Measurements from ENCODE around the gene FAH. TPM values are rescaled to one million over a fixed set of nuclear protein-coding genes. Genes with fewer than 3 reads are reported as not detected.

Gene FAH
- total and polyA plus RNA-seq, 2 experiments from 2014 or later: 16.3 to 20.3 TPM

- no peak overlapping the region; the same call in 1 of the 2 replicates for H3K27ac Mint-ChIP-seq
- DNase-seq (ENCODE audit: low spot score): no peak
- H3K27ac ChIP-seq (ENCODE audit: low read depth): no peak overlapping the region
Measured at GRCh38 chr15:80159301-80159700, 6.5 kb downstream of the FAH start.

More at GRCh38 chr15:80159301-80159700, 6.5 kb downstream of the FAH start:
- H3K4me1 Mint-ChIP-seq: peaks cover 11% of the 10 kb centered on the region
- H3K9me2 ChIP-seq (ENCODE audit: insufficient read depth): no peaks in the 10 kb centered on the region
- H3F3A ChIP-seq (replicated peaks; ENCODE audit: low read depth): no peaks in the 10 kb centered on the region
- H3K9me3 Mint-ChIP-seq: no peaks in the 10 kb centered on the region; the same call in 2 of the 3 replicates
- H3K27me3 ChIP-seq (ENCODE audit: insufficient read depth): no peaks in the 10 kb centered on the region
- H3K27me3 Mint-ChIP-seq (ENCODE audit: insufficient read depth, low read depth, poor library complexity): peaks cover 12% of the 10 kb centered on the region
- no peaks in the 10 kb centered on the region; the same call in 1 of the 2 replicates for H4K20me1 ChIP-seq (replicated peaks; ENCODE audit: insufficient read depth)
- TF ChIP-seq EZH2phosphoT487 (IDR thresholded peaks at IDR 0.05; ENCODE audit: unreplicated experiment): no peak
- no peak for TF ChIP-seq JUNB (IDR thresholded peaks at IDR 0.05; ENCODE audit: unreplicated experiment)
- TF ChIP-seq CTCF (conservative IDR thresholded peaks at IDR 0.05; ENCODE audit: low read depth in 2 of 2): no peak
- TF ChIP-seq STAT1 (IDR thresholded peaks at IDR 0.05; ENCODE audit: unreplicated experiment): no peak
- no peak for TF ChIP-seq NANOG (IDR thresholded peaks at IDR 0.05; ENCODE audit: borderline replicate concordance)
- no peak for TF ChIP-seq POLR2AphosphoS5 (IDR thresholded peaks at IDR 0.05; ENCODE audit: low read depth)
- no peak for TF ChIP-seq EZH2 (IDR thresholded peaks at IDR 0.05; ENCODE audit: low read depth, unreplicated experiment)
- no peak for TF ChIP-seq ZNF462 (CRISPR knock-in tag; IDR thresholded peaks at IDR 0.05)
- no peak for TF ChIP-seq ZNF331 (CRISPR knock-in tag; IDR thresholded peaks at IDR 0.05; ENCODE audit: low read depth)
- no peak overlapping the region for H2AFZ ChIP-seq
- ATAC-seq: no peak
- peaks cover 23% of the 10 kb centered on the region for H3K36me3 Mint-ChIP-seq (ENCODE audit: low read depth)
- no peak overlapping the region for H3K4me3 Mint-ChIP-seq
- no peaks in the 10 kb centered on the region; the same call in 1 of the 2 replicates for H3K36me3 ChIP-seq (ENCODE audit: insufficient read depth)
- no peak overlapping the region for H3K4me2 ChIP-seq
- H3K4me3 ChIP-seq: no peak overlapping the region
- no peaks in the 10 kb centered on the region; the same call in 1 of the 2 replicates for H3K79me2 ChIP-seq (replicated peaks; ENCODE audit: insufficient read depth)
- H3K4me1 ChIP-seq (ENCODE audit: insufficient read depth): no peaks in the 10 kb centered on the region; the same call in 1 of the 2 replicates
